Measurements from ENCODE around the gene ZNF276. TPM values are rescaled to one million over a fixed set of nuclear protein-coding genes. Genes with fewer than 3 reads are reported as not detected.

The ZNF276 gene
- total RNA-seq, 4 donors from 2014 or later: 16.7 to 45.8 (median 18.2) TPM

DNA sequence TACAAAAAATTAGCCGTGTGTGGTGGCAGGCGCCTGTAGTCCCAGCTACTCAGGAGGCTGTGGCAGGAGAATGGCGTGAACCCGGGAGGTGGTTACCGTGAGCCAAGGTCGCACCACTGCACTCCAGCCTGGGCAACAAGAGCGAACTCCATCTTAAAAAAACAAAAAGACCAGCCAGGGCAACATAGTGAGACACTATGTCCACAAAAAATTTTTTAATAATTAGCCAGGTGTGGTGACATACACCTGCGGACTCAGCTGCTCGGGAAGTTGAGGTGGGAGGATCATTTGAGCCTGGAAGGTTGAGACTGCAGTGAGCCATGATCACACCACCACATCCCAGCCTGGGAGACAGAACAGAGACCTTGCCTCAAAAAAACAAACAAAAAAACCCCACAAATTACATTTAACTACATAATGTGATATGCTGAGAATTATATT lies 66.0 kb downstream of the ZNF276 start:
- H3K27me3 ChIP-seq: no peaks in the 10 kb centered on the region
- H3K36me3 ChIP-seq: no peaks in the 10 kb centered on the region
- no peaks in the 10 kb centered on the region for H3K4me1 ChIP-seq
- H3K27ac ChIP-seq: no peak overlapping the region
- no peak overlapping the region for H3K4me3 ChIP-seq
- TF ChIP-seq, protein P1, sequence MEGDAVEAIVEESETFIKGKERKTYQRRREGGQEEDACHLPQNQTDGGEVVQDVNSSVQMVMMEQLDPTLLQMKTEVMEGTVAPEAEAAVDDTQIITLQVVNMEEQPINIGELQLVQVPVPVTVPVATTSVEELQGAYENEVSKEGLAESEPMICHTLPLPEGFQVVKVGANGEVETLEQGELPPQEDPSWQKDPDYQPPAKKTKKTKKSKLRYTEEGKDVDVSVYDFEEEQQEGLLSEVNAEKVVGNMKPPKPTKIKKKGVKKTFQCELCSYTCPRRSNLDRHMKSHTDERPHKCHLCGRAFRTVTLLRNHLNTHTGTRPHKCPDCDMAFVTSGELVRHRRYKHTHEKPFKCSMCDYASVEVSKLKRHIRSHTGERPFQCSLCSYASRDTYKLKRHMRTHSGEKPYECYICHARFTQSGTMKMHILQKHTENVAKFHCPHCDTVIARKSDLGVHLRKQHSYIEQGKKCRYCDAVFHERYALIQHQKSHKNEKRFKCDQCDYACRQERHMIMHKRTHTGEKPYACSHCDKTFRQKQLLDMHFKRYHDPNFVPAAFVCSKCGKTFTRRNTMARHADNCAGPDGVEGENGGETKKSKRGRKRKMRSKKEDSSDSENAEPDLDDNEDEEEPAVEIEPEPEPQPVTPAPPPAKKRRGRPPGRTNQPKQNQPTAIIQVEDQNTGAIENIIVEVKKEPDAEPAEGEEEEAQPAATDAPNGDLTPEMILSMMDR (IDR thresholded peaks at IDR 0.05): no peak
- TF ChIP-seq EP300 (IDR thresholded peaks at IDR 0.05) (no peak), POLR2AphosphoS5 (IDR thresholded peaks at IDR 0.05) (no peak), POLR2A (IDR thresholded peaks at IDR 0.05) (no peak)
- 93 to 100% methylated on average over 1 to 9 of the region's 9 CpGs for WGBS, 2 donors (ENCODE audit: low coverage in 1 of 2)
- no peaks in the 10 kb centered on the region for H3K9me3 ChIP-seq
- no peak for ATAC-seq

Other genes with a start within 250 kb of the ZNF276 start
- gene ANKRD11, start 231.0 kb upstream of the ZNF276 start, total RNA-seq: 100 to 1,000 TPM in 2 of 4 donors, 10 to 100 TPM in 2; 67.0 to 107 (median 88.9) TPM
- 100 to 1,000 TPM in 2 of 4 donors, 10 to 100 TPM in 2; 80.9 to 160 (median 98.2) TPM for gene SPG7, start 213.1 kb upstream of the ZNF276 start, total RNA-seq
- 1,000 to 10,000 TPM; 2,888 to 7,342 (median 4,676) TPM for gene RPL13, start 160.9 kb upstream of the ZNF276 start, total RNA-seq
- 1 to 10 TPM in 1 of 4 donors, under 1 TPM in 1, not detected in 2; 0.67 to 1.8 TPM for gene CPNE7, start 145.8 kb upstream of the ZNF276 start, total RNA-seq
- gene DPEP1, start 107.9 kb upstream of the ZNF276 start, total RNA-seq: under 1 TPM in 1 of 4 donors, not detected in 3; 0.54 TPM
- 100 to 1,000 TPM in 1 of 4 donors, 10 to 100 TPM in 3; 54.5 to 101 (median 82.2) TPM for gene CHMP1A, start 63.8 kb upstream of the ZNF276 start, total RNA-seq
- 1 to 10 TPM; 1.7 to 5.3 (median 3.2) TPM for gene SPATA33, start 63.7 kb upstream of the ZNF276 start, total RNA-seq
- gene CDK10, start 34.8 kb upstream of the ZNF276 start, total RNA-seq: 10 to 100 TPM; 24.1 to 44.0 (median 28.9) TPM
- 10 to 100 TPM in 3 of 4 donors, 1 to 10 TPM in 1; 8.7 to 21.8 (median 13.2) TPM for gene SPATA2L, start 19.8 kb upstream of the ZNF276 start, total RNA-seq
- gene VPS9D1, start 639 bp upstream of the ZNF276 start, total RNA-seq: 10 to 100 TPM in 1 of 4 donors, 1 to 10 TPM in 3; 4.4 to 10.1 (median 7.3) TPM
- gene FANCA, start 95.1 kb downstream of the ZNF276 start, total RNA-seq: 1 to 10 TPM in 1 of 4 donors, under 1 TPM in 3; 0.54 to 7.1 (median 0.76) TPM
- gene SPIRE2, start 106.9 kb downstream of the ZNF276 start, total RNA-seq: 1 to 10 TPM in 3 of 4 donors, under 1 TPM in 1; 0.27 to 3.6 (median 2.0) TPM
- 100 to 1,000 TPM; 118 to 165 (median 134) TPM for gene TCF25, start 152.1 kb downstream of the ZNF276 start, total RNA-seq
- gene MC1R, start 197.3 kb downstream of the ZNF276 start, total RNA-seq: 1 to 10 TPM; 1.0 to 7.3 (median 3.6) TPM
- 10 to 100 TPM in 2 of 4 donors, 1 to 10 TPM in 2; 5.3 to 11.8 (median 9.1) TPM for gene TUBB3, start 201.8 kb downstream of the ZNF276 start, total RNA-seq
- 100 to 1,000 TPM in 1 of 4 donors, 10 to 100 TPM in 3; 86.3 to 116 (median 90.1) TPM for gene DEF8, start 227.2 kb downstream of the ZNF276 start, total RNA-seq

All from gastroesophageal sphincter (tissue), 4 donors.